LNCAP (cell line): ENCODE data around the gene BHLHE23.

Experiments used
- TF ChIP-seq, protein P1 (sequence below): fragments of 450-650 bp; IDR thresholded peaks from 2 replicates; pipeline ENCODE4 v1.5.1; 2017; ENCODE audit warnings: mild to moderate bottlenecking

BHLHE23 gene

DNA sequence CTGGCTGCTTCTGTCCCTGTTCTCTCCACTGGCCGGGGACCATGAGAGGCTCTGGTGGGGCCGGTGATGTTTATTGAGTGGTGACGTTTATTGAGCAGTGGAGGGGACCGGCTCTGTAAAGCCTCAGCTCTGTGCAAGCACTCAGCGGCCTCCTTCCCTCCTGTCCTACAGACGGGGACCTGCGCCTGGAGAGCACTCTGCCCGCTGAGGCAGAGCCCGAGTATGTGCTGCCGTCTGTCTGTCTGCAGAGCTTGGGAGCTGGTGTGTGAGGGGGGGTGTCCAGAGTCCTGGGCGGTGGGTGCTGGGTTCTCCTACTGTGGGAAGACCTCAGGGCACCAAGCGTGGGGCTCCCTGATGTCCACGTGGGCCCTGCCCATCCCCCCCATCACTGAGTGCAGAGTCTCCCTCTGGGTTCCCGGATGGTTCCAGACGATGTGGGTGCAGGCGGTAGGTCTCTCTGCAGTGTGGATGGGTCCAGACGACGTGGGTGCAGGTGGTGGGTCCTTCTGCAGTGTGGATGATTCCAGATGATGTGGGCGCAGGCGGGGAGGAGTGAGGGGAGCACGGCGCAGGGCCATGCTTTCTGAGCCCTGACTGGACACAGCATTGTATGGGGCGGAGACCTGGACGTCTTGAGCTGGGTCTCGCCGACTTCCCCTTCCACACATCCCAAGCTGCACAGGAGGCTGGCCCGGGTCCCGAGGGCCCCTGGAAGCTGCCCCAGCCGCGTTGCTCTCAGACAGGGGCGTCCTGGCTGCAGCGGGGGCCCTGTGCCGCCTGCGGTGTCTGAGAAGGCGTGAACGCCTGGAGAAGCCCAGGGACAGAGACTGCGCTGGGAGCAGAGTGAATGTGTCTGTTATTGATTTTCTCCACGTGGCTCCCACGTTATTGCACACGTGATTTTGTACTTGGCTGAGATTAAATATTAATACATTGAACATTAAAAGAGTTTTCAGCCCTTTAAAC is 14.9 kb upstream of the BHLHE23 start:
- TF ChIP-seq, protein P1, sequence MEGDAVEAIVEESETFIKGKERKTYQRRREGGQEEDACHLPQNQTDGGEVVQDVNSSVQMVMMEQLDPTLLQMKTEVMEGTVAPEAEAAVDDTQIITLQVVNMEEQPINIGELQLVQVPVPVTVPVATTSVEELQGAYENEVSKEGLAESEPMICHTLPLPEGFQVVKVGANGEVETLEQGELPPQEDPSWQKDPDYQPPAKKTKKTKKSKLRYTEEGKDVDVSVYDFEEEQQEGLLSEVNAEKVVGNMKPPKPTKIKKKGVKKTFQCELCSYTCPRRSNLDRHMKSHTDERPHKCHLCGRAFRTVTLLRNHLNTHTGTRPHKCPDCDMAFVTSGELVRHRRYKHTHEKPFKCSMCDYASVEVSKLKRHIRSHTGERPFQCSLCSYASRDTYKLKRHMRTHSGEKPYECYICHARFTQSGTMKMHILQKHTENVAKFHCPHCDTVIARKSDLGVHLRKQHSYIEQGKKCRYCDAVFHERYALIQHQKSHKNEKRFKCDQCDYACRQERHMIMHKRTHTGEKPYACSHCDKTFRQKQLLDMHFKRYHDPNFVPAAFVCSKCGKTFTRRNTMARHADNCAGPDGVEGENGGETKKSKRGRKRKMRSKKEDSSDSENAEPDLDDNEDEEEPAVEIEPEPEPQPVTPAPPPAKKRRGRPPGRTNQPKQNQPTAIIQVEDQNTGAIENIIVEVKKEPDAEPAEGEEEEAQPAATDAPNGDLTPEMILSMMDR = no peak

DNA sequence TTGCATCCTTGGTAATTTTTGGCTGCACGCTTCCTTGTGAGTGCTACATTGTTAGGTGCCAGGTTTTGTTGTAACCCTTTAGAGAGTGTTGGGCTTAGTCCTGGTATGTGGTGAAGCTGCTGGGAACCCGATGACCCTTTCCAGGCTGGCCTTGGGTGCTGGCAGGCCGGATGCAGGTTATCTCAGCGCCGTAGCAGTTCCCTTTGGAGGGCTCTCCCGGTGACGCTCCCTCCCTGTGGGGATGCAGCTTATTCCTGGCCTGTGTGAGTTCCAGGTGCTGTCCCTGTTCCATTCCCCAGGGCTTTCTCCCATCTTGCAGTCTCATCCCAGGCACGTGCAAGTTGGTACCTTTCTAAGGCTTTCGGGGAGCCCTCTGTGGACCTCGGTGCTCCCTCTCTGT is 13.9 kb upstream of the BHLHE23 start:
- TF ChIP-seq, protein P1 = no peak

DNA sequence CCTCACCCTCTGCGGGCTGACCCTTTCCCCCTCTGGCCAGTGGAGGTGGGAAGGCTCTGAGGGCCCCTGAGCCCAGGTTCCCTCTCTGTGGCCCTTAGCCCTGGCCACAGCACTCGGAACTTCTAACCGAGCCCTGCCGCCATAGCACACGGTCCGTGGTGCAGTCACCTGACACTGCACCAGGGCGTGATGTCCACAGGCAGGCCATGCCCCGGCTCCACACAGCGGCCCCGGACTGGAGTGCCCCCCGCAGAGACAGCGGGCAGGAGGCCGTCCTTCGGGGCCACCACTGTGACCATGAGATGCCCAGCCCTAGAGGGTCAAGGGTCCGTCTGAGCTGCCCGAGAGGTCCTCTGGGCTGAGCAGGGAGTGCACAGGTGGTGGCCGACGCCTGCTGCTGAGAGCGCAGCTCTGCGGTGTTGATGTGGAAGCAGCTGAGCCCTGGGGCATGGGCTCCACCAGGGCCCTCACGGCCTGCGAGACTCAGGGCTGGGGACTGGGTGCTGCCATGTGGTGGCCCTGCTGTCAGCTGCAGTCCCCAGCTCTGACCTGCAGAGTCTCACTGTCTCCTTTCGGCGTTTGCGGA is 11.2 kb upstream of the BHLHE23 start:
- TF ChIP-seq, protein P1 = no peak

DNA sequence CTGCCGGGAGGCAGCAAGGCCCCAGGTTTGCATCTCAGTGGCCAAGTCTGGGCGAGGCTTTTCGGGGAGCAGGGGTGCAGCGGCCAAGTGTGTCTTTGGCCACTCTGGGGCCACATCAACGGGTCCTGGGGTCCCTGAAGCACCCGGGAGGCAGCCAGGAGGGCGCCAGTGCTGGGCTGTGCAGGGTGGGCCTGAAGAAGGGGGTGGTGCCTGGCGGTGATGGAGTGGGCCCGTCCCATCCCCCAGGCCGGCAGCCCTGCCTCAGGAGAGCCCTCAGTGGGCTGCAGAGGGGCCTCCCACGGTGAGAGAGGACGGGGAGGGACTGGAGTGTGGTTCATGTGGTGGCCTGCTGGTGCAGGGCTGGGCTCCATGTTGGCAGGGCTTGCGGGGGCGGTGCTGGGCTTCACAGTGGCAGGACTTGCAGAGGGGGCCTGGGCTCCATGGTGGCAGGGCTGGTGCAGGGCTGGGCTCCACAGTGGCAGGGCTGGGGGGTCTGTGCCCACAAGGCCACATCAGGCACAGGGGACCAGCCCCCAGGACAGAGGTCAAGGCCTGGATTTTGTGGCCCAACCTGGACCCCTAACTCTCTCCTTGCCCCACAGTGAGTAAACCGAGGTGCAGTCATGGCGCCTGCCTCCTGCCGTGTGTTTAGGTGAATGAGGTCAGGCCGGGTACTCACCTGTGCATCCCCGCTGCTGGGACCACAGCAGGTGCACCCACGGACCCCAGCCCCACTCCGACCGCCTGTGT is 10.5 kb upstream of the BHLHE23 start:
- TF ChIP-seq, protein P1 = no peak

DNA sequence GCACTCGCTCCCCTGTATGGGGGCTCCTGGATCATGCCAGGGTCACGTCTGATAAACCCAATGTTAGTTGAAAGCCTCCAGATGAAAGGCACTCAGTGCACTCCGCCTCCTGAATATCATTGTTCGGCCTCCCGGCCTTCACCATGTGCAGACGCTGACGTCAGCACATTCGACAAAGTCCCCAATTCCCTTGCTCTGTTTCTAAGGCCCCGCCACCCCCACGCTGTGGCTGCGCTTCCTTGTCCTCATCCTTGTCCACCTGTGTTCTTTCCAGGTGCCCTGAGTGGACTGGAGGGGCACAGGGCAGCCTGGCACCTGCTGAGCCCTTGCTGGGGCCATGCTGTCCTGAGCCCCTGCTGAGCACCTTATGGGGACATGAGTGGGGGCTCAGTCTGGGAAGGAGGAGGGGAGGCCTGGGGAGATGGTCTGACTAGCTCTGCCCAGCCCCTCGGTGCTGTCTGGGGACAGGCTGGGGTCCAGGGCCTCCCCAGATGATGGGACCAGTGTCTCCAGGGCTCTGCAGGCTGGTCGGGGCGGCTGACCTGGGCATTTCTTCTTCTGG is 9.8 kb upstream of the BHLHE23 start:
- TF ChIP-seq, protein P1 = no peak

DNA sequence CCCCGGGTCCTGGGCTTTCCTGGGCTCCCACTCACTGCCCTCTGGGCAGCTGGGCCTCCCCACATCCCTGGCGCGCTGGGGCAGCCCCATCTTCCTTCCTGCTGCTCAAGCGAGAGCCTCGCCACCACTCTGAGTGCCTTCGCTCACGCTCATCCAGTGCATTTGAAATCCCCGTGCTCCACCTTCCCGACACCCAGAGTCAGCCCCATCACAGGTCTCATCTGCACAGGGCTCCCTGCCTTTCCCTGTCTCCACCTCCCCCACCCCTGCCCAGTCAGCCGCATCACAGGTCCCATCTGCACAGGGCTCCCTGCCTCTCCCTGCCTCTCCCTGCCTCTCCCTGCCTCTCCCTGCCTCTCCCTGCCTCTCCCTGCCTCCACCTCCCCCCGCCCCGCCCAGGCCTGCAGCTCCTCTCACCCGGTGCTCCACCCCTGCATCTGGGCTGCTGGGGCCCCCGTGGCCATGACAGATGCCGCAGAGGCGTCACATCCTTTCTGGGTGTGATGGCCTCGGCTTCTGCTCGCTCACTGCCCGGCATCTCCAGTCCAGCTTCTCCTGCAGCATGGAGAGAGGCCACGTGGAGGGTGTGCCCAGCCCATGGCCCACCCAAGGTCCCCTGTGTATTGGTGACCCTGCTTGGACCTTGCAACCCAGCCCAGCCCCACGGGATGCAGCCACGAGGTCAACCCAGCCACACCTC is 9.0 kb upstream of the BHLHE23 start:
- TF ChIP-seq, protein P1 = no peak

DNA sequence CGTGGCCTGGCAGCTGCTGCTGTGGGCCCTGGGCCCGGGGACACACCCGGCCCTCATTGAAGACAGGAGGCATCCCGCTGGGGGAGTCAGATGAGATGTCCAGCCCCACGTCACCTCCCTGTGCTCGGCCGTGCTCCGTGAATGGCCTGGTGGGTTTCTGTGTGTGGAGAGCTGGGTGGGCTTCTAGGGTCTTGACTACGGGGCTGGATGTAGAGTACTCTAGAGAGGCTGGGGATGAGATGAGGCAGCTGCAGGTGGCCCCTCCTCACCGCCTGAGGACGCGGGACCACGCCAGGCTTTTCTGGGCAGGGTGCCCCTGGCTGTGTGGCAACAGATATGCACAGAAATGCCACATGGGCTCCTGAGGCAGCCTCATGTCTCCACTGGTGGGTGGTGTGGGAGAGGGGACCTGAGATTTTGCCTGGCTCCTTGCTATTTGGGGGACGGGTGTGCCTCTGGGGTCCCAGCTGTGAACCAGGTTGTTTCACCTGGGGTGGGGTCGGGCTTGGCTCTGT is 8.4 kb upstream of the BHLHE23 start:
- TF ChIP-seq, protein P1 = no peak
